HG03175 (cell line): ENCODE results near the gene LYPD6B.
"Not testable (repeated sequence)": the region's sequence is repeated elsewhere in the genome, so short reads cannot be mapped to it uniquely, and the experiment has no call there.

Experiments
- ATAC-seq: cut with Tn5 transposase; IDR thresholded peaks from one replicate; pipeline ENCODE4 v1.9.1; 2021; ENCODE audit warnings: mild to moderate bottlenecking, moderate library complexity; ENCODE audit not compliant: unreplicated experiment

Gene LYPD6B

DNA sequence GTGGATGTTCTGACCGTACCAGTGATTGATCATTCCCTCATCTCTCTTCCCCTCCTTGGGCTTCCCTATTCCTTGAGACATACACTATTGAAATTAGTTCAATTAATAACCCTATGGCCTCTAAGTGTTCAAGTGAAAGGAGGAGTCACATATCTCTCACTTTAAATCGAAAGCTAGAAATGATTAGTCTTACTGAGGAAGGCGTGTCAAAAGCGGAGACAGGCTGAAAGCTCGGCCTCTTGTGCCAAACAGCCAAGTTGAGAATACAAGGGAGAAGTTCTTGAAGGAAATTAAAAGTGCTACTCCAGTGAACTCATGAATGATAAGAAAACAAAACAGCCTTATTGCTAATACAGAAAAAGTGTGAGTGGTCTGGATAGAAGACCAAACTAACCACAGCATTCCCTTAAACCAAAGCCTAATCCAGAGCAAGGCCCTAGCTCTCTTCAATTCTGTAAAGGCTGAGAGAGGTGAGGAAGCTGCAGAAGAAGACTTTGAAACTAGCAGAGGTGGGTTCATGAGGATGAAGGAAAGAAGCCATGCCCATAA, 147.5 kb downstream of the LYPD6B start:
- ATAC-seq: no peak

- ATAC-seq: no peak
These were observed 148.6 kb downstream of the LYPD6B start for GRCh38 chr2:149187057-149187456.

- ATAC-seq: no peak
These were observed 149.8 kb downstream of the LYPD6B start for GRCh38 chr2:149188291-149188690.

DNA sequence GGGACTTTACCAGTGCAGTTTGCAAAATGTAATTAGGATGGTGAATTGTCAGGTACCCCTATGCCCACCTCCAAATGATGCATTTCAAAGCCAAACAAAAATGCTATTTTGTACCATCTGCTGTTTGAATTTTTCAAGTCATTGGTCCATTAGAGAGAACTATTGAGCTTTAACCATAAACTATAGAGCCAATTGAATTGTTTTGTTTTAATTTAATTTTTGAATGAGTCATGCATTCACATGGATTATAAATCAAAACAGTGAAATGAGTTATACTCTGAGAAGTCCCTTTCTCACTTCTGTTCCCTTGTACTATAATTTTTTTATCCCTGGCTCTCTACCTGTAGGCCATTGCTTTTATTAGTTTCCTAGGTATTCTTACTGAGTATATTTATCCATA, 151.3 kb downstream of the LYPD6B start:
- no peak for ATAC-seq

- no peak for ATAC-seq
These were observed 153.4 kb downstream of the LYPD6B start for GRCh38 chr2:149191915-149192314.

GRCh38 chr2:149192427-149192826, 153.9 kb downstream of the LYPD6B start:
- no peak for ATAC-seq

- no peak for ATAC-seq
These were observed 161.6 kb downstream of the LYPD6B start for GRCh38 chr2:149200109-149200520.

- no peak for ATAC-seq
These were observed 166.2 kb downstream of the LYPD6B start for GRCh38 chr2:149204686-149205085.

- ATAC-seq: no peak
These were observed 166.6 kb downstream of the LYPD6B start for GRCh38 chr2:149205143-149205542.

DNA sequence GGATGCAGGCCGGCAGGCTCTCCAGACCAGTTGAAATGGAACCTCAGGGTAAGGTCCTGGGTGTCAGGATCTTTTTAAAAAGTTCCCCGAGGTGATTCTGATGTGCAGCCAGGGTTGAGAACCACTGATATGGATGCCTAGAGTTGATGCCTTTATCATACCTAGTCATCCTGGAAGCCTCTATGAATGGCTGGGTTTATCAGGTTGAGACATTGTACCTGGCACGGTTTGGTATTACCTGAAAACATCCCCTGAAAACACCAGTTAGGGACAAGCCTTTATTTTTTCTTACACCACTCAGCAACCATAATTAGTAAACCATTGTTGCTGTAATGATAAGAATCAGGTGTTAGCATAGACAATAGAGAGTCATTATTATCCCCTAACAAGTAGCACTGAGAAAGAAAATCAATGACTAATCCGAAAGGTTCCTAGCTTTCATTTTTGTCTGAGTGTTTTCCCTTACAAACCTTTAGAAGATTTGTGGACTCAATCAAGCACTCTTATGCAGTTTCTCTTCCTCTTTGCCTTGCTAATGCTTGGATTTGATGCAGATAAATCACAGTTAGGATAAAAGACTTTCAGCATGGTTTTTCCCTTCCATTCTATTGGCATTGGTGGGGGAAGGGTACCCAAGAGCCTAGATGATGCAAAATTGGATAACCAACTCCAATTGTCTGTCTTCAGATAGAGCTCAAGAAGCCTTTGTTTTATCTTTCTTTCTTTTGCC, 175.4 kb downstream of the LYPD6B start:
- ATAC-seq: peak; percentile 59

DNA sequence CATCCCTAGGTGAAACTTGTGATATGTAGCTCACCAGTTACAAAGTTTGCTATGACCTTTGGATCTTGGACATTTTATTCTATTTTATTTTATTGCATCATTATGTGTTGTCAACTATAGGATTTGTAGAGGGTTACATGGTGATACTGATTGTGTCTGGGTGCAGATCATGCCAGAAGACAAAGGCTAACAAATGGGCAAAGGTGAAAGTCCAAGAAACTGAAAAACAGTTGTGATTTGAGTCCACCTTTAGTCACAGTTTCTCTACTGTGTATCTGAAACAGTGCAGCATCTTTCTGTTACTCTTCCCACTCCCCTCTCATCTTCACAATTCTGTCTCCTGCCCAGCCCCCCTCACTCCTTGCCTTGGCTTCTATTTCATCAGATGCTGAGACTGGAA, 180.0 kb downstream of the LYPD6B start:
- ATAC-seq: no peak

GRCh38 chr2:149219856-149220255, 181.4 kb downstream of the LYPD6B start:
- ATAC-seq: no peak

- ATAC-seq: no peak
These were observed 182.5 kb downstream of the LYPD6B start for GRCh38 chr2:149221002-149221401.

GRCh38 chr2:149221898-149222297, 183.4 kb downstream of the LYPD6B start:
- ATAC-seq: no peak

DNA sequence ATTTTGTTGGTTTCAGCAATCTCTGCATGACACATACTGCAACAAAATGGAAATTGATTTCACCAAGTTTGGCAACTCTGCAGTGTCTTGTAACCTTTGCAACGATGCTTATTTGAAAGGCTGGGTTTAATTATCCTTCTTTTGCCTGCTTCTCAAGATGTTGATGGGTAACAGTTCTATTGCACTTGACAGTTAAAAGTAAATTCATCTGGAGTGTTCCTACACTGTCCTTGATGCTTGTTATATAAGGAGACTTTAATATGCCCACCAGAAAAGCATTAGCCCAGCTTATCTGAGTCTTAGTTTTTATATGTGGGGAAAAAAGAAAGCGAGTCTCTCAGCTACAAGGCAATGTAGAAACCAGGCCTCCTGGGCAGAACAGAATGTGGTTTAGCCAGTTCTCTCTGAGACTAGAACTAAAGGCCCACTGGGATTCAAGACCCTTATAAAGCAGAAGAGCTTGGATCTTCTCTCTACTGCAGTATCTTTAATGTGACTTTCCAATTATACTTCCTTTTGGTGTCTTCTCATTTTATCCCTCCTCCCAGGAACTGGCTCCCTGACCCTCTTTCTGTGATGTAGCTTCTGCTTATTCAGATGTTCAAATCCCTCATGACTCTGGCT, 185.1 kb downstream of the LYPD6B start:
- ATAC-seq: no peak

GRCh38 chr2:149224543-149224942, 186.0 kb downstream of the LYPD6B start:
- no peak for ATAC-seq

- ATAC-seq: no peak
These were observed 186.9 kb downstream of the LYPD6B start for GRCh38 chr2:149225446-149225845.

- ATAC-seq: no peak
These were observed 188.3 kb downstream of the LYPD6B start for GRCh38 chr2:149226790-149227189.

- no peak for ATAC-seq
These were observed 197.4 kb downstream of the LYPD6B start for GRCh38 chr2:149235816-149236375.

- ATAC-seq: no peak
These were observed 197.9 kb downstream of the LYPD6B start for GRCh38 chr2:149236410-149236809.

DNA sequence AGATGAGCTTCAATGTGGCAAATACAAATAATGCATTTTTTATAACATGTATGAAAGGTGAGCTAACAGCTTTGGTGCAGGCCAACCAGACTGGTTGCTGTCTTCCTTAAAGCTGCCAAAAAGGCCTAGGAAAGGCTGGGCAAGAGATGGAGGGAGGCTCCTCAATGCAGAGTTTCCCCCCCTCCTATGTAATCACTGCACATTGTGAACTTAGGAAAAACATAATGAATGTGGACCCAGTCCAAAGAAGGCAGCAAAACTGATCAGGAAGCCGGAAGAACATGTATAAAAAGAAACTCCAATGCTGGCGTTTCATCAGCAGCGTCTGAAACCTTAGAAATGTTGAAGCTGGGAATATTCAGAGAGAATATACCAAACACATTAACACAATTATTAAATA, 207.7 kb downstream of the LYPD6B start:
- no peak for ATAC-seq

DNA sequence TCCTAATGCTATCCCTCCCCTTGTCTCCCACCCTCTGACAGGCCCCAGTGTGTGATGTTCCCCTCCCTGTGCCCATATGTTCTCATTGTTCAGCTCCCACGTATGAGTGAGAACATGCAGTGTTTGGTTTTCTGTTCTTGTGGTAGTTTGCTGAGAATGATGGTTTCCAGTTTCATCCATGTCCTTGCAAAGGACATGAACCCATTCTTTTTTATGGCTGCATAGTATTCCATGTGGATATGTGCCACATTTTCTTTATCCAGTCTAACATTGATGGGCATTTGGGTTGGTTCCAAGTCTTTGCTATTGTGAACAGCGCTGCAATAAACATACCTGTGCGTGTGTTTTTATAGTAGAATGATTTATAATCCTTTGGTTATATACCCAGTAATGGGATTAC, 212.9 kb downstream of the LYPD6B start:
- ATAC-seq: not testable (repeated sequence)
